Right lobe of liver (tissue), 6 donors: ENCODE measurements around the gene REC114. TPM values are rescaled to one million over a fixed set of nuclear protein-coding genes. Genes with fewer than 3 reads are reported as not detected.

Source experiments
- ATAC-seq, 4 donors: fragments of 200-7000 bp; cut with Tn5 transposase; one replicate each; pipeline ENCODE4 v1.9.1; 2020; ENCODE audit warnings: mild to moderate bottlenecking in 4 of 4, moderate library complexity in 4 of 4
- DNase-seq, 3 donors: peaks; one replicate each; pipeline ENCODE4 v3.0.0-alpha.2; 2020
- H3K27ac ChIP-seq, 3 donors: fragments of 200-600 bp; one replicate each; pipeline ENCODE4 v1.8.0; 2022
- H3K27me3 ChIP-seq, 2 donors: fragments of 200-600 bp; one replicate each; pipeline ENCODE4 v1.8.0; 2022
- H3K36me3 ChIP-seq, 4 donors: fragments of 200-600 bp; sonication (generic) in 1 of 4; one replicate each; pipeline versions ENCODE4 v1.5.1 to v1.8.0; 2017 to 2022; ENCODE audit warnings: control low read depth in 1 of 4
- H3K4me1 ChIP-seq, 4 donors: fragments of 200-600 bp; sonication (generic) in 1 of 4; one replicate each; pipeline versions ENCODE4 v1.5.1 to v1.8.0; 2017 to 2022; ENCODE audit warnings: control low read depth in 1 of 4
- H3K4me3 ChIP-seq, 3 donors: fragments of 200-600 bp; one replicate each; pipeline ENCODE4 v1.8.0; 2022
- H3K9me3 ChIP-seq, 4 donors: fragments of 200-600 bp; sonication (generic) in 1 of 4; one replicate each; pipeline versions ENCODE4 v1.5.1 to v1.8.0; 2017 to 2022; ENCODE audit warnings: control low read depth in 1 of 4
- CTCF ChIP-seq, 4 donors: fragments of 200-600 bp in 3 of 4; fragments of 450-650 bp in 1 of 4; IDR thresholded peaks; one replicate each; pipeline versions ENCODE4 v1.5.1 to v1.8.0; 2016 to 2022; ENCODE audit warnings: antibody characterized with exemption in 4 of 4, mild to moderate bottlenecking in 2 of 4
- POLR2A ChIP-seq: fragments of 450-650 bp; IDR thresholded peaks from one replicate; pipeline ENCODE4 v1.6.1; 2017; ENCODE audit warnings: antibody characterized with exemption, mild to moderate bottlenecking
- WGBS: methylation state at CpG from one replicate; pipeline ENCODE4 v1.1.6; 2018; ENCODE audit warnings: low coverage, low lambda C conversion rate; ENCODE audit not compliant: insufficient coverage; ENCODE audit errors: missing lambda C conversion rate; 5-methylcytosine and 5-hydroxymethylcytosine counted together
- intact Hi-C, 2 donors: fragments of 100-400 bp; cut with DNase I; formaldehyde crosslinking; loops; one replicate each; pipeline versions ENCODE4 v1.11.2 to v1.14.1; 2022
- total RNA-seq, 6 experiments: library from RNA; depleted of rRNA in 2 of 6; stranded (reverse); fragments of >200 nt in 2 of 6; fragmentation: NEBNext Ultra II Directional in 3 of 6; extraction: Animal tissue kit (Norgen Biotek cat#: 25700) in 3 of 6; gene quantifications; one replicate each; pipeline versions ENCODE4 v1.1.0 to v1.2.4, GENCODE V29; 2016 to 2023
- donor health status: DM: no; HTN: yes; CAD: no.
- donor health status: DM: no; HTN: no; CAD: no.
- donor health status: DM: no; HTN: no; CAD: no.
- donor health status: DM: no; HTN: yes; CAD: no.
- donor health status: DM: no; HTN: yes; CAD: no.

Gene REC114
- total RNA-seq, 6 experiments from 2014 or later, result not detected

DNA sequence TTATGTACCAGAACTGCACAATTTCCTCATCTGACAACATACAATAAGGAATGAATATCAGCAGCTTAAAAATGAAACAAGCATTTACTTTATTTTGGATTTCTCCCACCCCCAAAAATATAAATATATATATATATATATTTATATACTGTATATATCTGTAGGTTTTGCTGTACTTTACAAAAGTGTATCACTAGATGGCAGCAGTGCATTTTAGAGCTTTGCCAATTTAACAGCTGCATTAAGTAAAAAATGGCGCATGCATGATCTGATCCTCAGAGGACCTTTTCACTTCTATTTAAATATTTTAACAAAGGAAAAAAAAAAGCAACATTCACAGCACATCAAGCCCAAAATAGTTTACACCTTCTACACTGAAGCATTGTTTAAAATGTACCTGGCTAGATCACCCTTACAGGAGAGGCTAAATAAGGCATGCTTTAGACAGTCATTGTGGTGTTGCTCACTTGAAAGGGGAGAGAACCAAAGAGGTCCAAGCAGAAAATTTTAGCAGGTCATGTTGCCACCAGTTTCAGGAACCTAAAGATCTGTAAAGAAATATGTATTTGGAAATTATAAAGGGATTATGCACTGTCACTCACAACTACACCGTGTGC, 117.6 kb downstream of the REC114 start:
- Histone ChIP-seq H3K27me3 (no peaks in the 10 kb centered on the region), H3K27ac (no peak overlapping the region), H3K4me1 (no peaks in the 10 kb centered on the region), H3K36me3 (peaks cover 0 to 52% (median 6%) of the 10 kb centered on the region in 4 donors), H3K4me3 (no peak overlapping the region), H3K9me3 (no peaks in the 10 kb centered on the region)
- TF ChIP-seq POLR2A, result no peak
- peak in 3 of 4 donors; percentile 53 to 56 (median 54) for TF ChIP-seq CTCF (IDR thresholded peaks at IDR 0.05)
- 58% methylated on average over 2 of the region's 2 CpGs for WGBS
- peak; percentile 30 to 69 (median 55) for ATAC-seq
- intact Hi-C loops, result loop anchor here in 1 of 2 donors (10.0 kb wide), 1 partner anchor 84 kb away; no protein-coding TSS in a partner anchor
- no peak for DNase-seq

DNA sequence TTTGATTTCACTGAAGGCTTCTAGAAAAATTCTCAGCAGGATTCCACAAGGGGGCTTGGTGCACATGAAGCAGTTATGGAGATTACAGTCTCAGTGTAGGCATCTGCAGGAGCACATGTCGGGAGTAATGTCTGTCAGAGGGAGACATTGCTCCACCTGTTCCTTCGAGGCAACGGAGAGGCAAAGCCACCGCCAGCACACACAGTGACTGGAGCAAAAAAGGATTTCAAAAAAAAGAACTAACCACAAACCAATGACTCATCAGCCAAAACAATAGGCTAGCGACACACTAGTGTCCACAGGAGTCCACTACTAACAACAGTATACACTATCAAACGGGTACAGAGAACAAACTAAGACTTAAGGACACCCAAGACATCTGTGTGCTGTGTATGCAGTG, 121.3 kb downstream of the REC114 start:
- WGBS, result 54% methylated on average over 5 of the region's 6 CpGs
- H3K9me3 ChIP-seq, result no peaks in the 10 kb centered on the region
- H3K4me3 ChIP-seq, result no peak overlapping the region
- peaks cover 0 to 57% (median 7%) of the 10 kb centered on the region in 4 donors for H3K36me3 ChIP-seq
- intact Hi-C loops, result loop anchor here in 1 of 2 donors (10.0 kb wide), 1 partner anchor 81 kb away; no protein-coding TSS in a partner anchor
- H3K27ac ChIP-seq, result no peak overlapping the region
- ATAC-seq, result peak in 1 of 4 donors; percentile 45
- no peaks in the 10 kb centered on the region for H3K4me1 ChIP-seq
- TF ChIP-seq POLR2A (no peak), CTCF (IDR thresholded peaks at IDR 0.05) (no peak)
- no peak for DNase-seq
- no peaks in the 10 kb centered on the region for H3K27me3 ChIP-seq

GRCh38 chr15:73567020-73567419, 124.1 kb downstream of the REC114 start:
- H3K36me3 ChIP-seq, result peaks cover 0 to 65% (median 21%) of the 10 kb centered on the region in 4 donors
- 86% methylated on average over 1 of the region's 1 CpG for WGBS
- intact Hi-C loops, result loop anchor here in 1 of 2 donors (10.0 kb wide), 1 partner anchor 78 kb away; no protein-coding TSS in a partner anchor

DNA sequence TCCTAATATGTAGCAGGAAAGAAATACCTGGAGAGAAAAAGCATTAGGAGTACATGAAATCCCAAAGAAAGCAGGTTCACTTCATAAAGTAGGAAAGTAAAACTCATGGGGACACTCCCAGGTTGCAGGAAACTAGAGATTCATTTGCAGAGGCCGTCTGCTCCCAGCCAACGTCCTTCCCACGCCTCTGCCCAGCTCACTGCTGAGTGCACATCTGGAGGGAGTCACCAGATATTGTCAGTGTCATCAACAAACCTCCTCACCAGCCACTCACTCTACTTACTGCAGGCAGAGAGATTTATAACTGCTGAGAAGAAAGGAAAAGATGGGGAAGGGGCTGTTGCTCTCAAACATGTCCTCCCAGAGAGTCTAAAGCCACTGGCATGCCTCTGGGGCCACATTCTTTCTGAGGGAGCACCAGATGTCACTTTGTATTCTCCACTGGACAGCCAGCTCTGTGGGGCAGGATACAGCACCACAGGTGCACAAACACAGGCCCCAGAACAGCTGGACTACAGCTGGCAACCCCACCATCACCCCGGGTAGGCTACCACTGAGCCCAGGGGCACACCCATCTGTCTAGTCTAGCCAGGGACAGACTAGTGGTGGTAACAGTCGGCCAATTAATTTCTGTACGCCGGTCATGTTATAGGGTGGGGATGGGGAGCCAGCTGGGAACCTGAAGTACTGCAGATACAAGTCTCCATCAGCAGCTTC, 125.8 kb downstream of the REC114 start:
- no peak for ATAC-seq
- Histone ChIP-seq H3K27ac (no peak overlapping the region), H3K27me3 (no peaks in the 10 kb centered on the region), H3K4me3 (no peak overlapping the region), H3K36me3 (peaks cover 0 to 61% (median 25%) of the 10 kb centered on the region in 4 donors), H3K9me3 (no peaks in the 10 kb centered on the region), H3K4me1 (no peaks in the 10 kb centered on the region)
- no peak for TF ChIP-seq POLR2A
- no peak for TF ChIP-seq CTCF (IDR thresholded peaks at IDR 0.05)
- 90% methylated on average over 2 of the region's 7 CpGs for WGBS
- DNase-seq, result no peak
- intact Hi-C loops, result loop anchor here in 1 of 2 donors (10.0 kb wide), 1 partner anchor 76 kb away; no protein-coding TSS in a partner anchor

More at GRCh38 chr15:73567020-73567419, 124.1 kb downstream of the REC114 start:
- no peaks in the 10 kb centered on the region for H3K4me1 ChIP-seq
- DNase-seq, result no peak
- TF ChIP-seq CTCF (IDR thresholded peaks at IDR 0.05), result no peak
- TF ChIP-seq POLR2A, result no peak
- H3K9me3 ChIP-seq, result no peaks in the 10 kb centered on the region
- H3K27ac ChIP-seq, result no peak overlapping the region
- no peak overlapping the region for H3K4me3 ChIP-seq
- ATAC-seq, result no peak
- H3K27me3 ChIP-seq, result no peaks in the 10 kb centered on the region
